GM12878 (cell line): Measurements from ENCODE around the gene AOPEP.

Experiments
- HDAC2 ChIP-seq: fragments of 200-600 bp; sonication (generic); IDR thresholded peaks from 2 replicates; pipeline ENCODE4 v1.6.1; 2017
- POLR2AphosphoS5 ChIP-seq: IDR thresholded peaks from 2 replicates; pipeline ENCODE4 v1.6.1; 2011; ENCODE audit warnings: mild to moderate bottlenecking, low read length, inconsistent platforms
- PRDM15 ChIP-seq: fragments of 450-650 bp; formaldehyde crosslinking; IDR thresholded peaks from 2 replicates; pipeline ENCODE4 v1.4.0; 2020; ENCODE audit warnings: mild to moderate bottlenecking, moderate library complexity
- SPI1 ChIP-seq: IDR thresholded peaks from 2 replicates; pipeline ENCODE4 v1.6.1; 2011; ENCODE audit warnings: low read depth, mild to moderate bottlenecking, low read length, moderate library complexity, borderline replicate concordance; ENCODE audit not compliant: insufficient read depth
- TCF3 ChIP-seq: IDR thresholded peaks from 2 replicates; pipeline ENCODE4 v1.6.1; 2012; ENCODE audit warnings: low read depth, mild to moderate bottlenecking, low read length, borderline replicate concordance; ENCODE audit not compliant: insufficient read depth
- USF2 ChIP-seq: IDR thresholded peaks from 2 replicates; pipeline ENCODE4 v1.6.1; 2011; ENCODE audit warnings: low read depth, low read length, improper control_type of control experiment, borderline replicate concordance
- TF ChIP-seq, protein P1 (sequence below), 3 experiments: IDR thresholded peaks in 2 of 3; conservative IDR thresholded peaks in 1 of 3; 2 replicates each; pipeline ENCODE4 v1.5.1; 2011; ENCODE audit warnings: low read depth in 3 of 3, low read length in 3 of 3, mild to moderate bottlenecking in 3 of 3, control low read depth in 2 of 3, moderate library complexity in 2 of 3, inconsistent platforms in 1 of 3, mixed read lengths in 1 of 3; ENCODE audit not compliant: control insufficient read depth in 2 of 3, insufficient read depth in 1 of 3; ENCODE audit errors: extremely low read depth in 1 of 3

DNA sequence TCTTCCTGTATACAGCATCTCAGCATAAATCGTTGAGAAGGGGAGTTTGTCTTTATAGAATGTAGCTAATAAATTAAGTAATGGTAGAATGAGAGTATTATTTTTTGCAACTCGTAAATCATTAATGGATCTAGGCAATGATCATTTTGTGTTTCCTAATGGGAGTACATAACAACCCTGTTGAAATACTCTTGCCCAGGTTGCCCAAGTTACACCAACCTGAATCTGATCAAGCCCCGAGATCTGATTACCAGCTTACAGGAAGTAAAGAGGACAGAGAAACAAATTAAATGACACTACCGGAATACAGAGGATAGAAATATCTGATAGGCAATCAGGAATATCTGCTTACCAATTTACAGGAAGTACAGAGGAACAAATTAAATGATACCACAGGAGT lies 107.3 kb downstream of the AOPEP start:
- TF ChIP-seq, protein P1, sequence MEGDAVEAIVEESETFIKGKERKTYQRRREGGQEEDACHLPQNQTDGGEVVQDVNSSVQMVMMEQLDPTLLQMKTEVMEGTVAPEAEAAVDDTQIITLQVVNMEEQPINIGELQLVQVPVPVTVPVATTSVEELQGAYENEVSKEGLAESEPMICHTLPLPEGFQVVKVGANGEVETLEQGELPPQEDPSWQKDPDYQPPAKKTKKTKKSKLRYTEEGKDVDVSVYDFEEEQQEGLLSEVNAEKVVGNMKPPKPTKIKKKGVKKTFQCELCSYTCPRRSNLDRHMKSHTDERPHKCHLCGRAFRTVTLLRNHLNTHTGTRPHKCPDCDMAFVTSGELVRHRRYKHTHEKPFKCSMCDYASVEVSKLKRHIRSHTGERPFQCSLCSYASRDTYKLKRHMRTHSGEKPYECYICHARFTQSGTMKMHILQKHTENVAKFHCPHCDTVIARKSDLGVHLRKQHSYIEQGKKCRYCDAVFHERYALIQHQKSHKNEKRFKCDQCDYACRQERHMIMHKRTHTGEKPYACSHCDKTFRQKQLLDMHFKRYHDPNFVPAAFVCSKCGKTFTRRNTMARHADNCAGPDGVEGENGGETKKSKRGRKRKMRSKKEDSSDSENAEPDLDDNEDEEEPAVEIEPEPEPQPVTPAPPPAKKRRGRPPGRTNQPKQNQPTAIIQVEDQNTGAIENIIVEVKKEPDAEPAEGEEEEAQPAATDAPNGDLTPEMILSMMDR (IDR thresholded peaks at IDR 0.05 in 2 of 3, conservative IDR thresholded peaks at IDR 0.05 in 1 of 3; ENCODE audit: control insufficient read depth in 2 of 3, extremely low read depth in 1 of 3, insufficient read depth in 1 of 3, low read depth in 3 of 3, low read length in 3 of 3) = no peak
- TF ChIP-seq POLR2AphosphoS5 (no peak), TCF3 (no peak), SPI1 (no peak), PRDM15 (CRISPR knock-in tag) (no peak), USF2 (no peak), HDAC2 (no peak)
